GM18507 (cell line): ENCODE results near the gene ATP8B4.
"Not testable (repeated sequence)": the region's sequence is repeated elsewhere in the genome, so short reads cannot be mapped to it uniquely, and the experiment has no call there.

Experiments
- DNase-seq: peaks from one replicate; pipeline ENCODE4 v3.0.0; 2011; ENCODE audit warnings: low read depth; ENCODE audit not compliant: insufficient read length; ENCODE audit errors: extremely low spot score
- FAIRE-seq: peaks from 2 replicates; lab custom pipeline; 2011; peaks lifted over from hg19 to GRCh38; lab: Jason Lieb, UNC

Gene ATP8B4

GRCh38 chr15:49982584-49982983 lies 136.4 kb downstream of the ATP8B4 start:
- DNase-seq (no peak), FAIRE-seq (no peak)

- no peak for DNase-seq
- no peak for FAIRE-seq
These were observed 139.2 kb downstream of the ATP8B4 start for GRCh38 chr15:49979705-49980382.

GRCh38 chr15:49978121-49978520 lies 140.9 kb downstream of the ATP8B4 start:
- DNase-seq (no peak), FAIRE-seq (no peak)

GRCh38 chr15:49977306-49977705 lies 141.7 kb downstream of the ATP8B4 start:
- DNase-seq, result no peak
- FAIRE-seq, result no peak

- FAIRE-seq, result no peak
These were observed 154.5 kb downstream of the ATP8B4 start for GRCh38 chr15:49964551-49964950.

GRCh38 chr15:49964061-49964460 lies 155.0 kb downstream of the ATP8B4 start:
- FAIRE-seq (no peak), DNase-seq (no peak)

More at GRCh38 chr15:49964551-49964950, 154.5 kb downstream of the ATP8B4 start:
- DNase-seq, result no peak

GRCh38 chr15:49963033-49963772 lies 155.8 kb downstream of the ATP8B4 start:
- DNase-seq, FAIRE-seq: not testable (repeated sequence)

GRCh38 chr15:49962044-49962602 lies 156.9 kb downstream of the ATP8B4 start:
- no peak for DNase-seq
- FAIRE-seq, result no peak

- FAIRE-seq, result no peak
- no peak for DNase-seq
These were observed 165.6 kb downstream of the ATP8B4 start for GRCh38 chr15:49953421-49953820.

GRCh38 chr15:49946681-49947080 lies 172.4 kb downstream of the ATP8B4 start:
- FAIRE-seq, result no peak
- no peak for DNase-seq

GRCh38 chr15:49934487-49934886 lies 184.5 kb downstream of the ATP8B4 start:
- no peak for DNase-seq
- no peak for FAIRE-seq

GRCh38 chr15:49927189-49927861 lies 191.7 kb downstream of the ATP8B4 start:
- no peak for FAIRE-seq
- DNase-seq, result no peak

- DNase-seq (no peak), FAIRE-seq (no peak)
These were observed 192.3 kb downstream of the ATP8B4 start for GRCh38 chr15:49926740-49927139.

- no peak for FAIRE-seq
- DNase-seq, result no peak
These were observed 195.4 kb downstream of the ATP8B4 start for GRCh38 chr15:49923671-49924070.

GRCh38 chr15:49919034-49919433 lies 200.0 kb downstream of the ATP8B4 start:
- no peak for DNase-seq
- no peak for FAIRE-seq

GRCh38 chr15:49918121-49918520 lies 200.9 kb downstream of the ATP8B4 start:
- DNase-seq, result no peak
- no peak for FAIRE-seq

- DNase-seq (no peak), FAIRE-seq (no peak)
These were observed 202.0 kb downstream of the ATP8B4 start for GRCh38 chr15:49916998-49917397.

- FAIRE-seq, result no peak
These were observed 203.2 kb downstream of the ATP8B4 start for GRCh38 chr15:49915822-49916221.

GRCh38 chr15:49908933-49909295 lies 210.1 kb downstream of the ATP8B4 start:
- FAIRE-seq (no peak), DNase-seq (no peak)

More at GRCh38 chr15:49915822-49916221, 203.2 kb downstream of the ATP8B4 start:
- DNase-seq, result no peak

GRCh38 chr15:49908236-49908932 lies 210.6 kb downstream of the ATP8B4 start:
- DNase-seq, result no peak
- FAIRE-seq, result no peak
